ENCODE data around the gene EFS. TPM values are rescaled to one million over a fixed set of nuclear protein-coding genes. Genes with fewer than 3 reads are reported as not detected.
A peak's percentile ranks its signal among the peaks of the same experiment; 100 is the strongest.

EFS gene
- total RNA-seq, 1 donor from 2014 or later = 29.6 TPM

- H3K36me3 Mint-ChIP-seq (ENCODE audit: low read depth) = peaks cover 18% of the 10 kb centered on the region
- no peak for TF ChIP-seq CTCF (IDR thresholded peaks at IDR 0.05)
- H3K4me1 Mint-ChIP-seq (ENCODE audit: low read depth) = peaks cover 34% of the 10 kb centered on the region
- H3K9me3 Mint-ChIP-seq (ENCODE audit: low read depth) = no peaks in the 10 kb centered on the region
- peak overlapping the region; percentile 67 for H3K4me3 Mint-ChIP-seq (ENCODE audit: unreplicated experiment)
- H3K27ac Mint-ChIP-seq (ENCODE audit: unreplicated experiment) = peak overlapping the region; percentile 97
- DNase-seq (ENCODE audit: low spot score) = no peak
- no peaks in the 10 kb centered on the region for H3K27me3 Mint-ChIP-seq (ENCODE audit: low read depth)
Observed at GRCh38 chr14:23319746-23320583, 45.0 kb downstream of the EFS start.

DNA sequence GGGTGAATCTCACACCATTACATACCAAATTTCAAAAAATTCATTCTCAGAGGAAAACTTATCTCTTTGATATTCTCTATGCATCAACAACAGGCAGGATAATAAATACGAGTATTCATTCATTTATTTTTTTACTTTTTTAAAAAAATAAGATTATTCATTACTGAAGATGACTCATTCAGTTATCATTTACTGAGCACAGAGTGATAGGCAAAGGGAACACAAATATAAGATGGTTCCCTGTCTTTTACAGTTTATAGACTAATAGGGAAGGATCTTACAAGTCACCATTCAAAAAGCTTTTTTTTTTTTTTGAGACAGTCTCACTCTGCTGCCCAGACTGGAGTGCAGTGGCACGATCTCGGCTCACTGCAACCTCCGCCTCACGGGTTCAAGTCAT, 48.7 kb downstream of the EFS start:
- Mint-ChIP-seq H3K9me3 (ENCODE audit: low read depth) (no peaks in the 10 kb centered on the region), H3K36me3 (ENCODE audit: low read depth) (peaks cover 11% of the 10 kb centered on the region), H3K4me1 (ENCODE audit: low read depth) (peaks cover 17% of the 10 kb centered on the region), H3K27ac (ENCODE audit: unreplicated experiment) (no peak overlapping the region), H3K27me3 (ENCODE audit: low read depth) (no peaks in the 10 kb centered on the region), H3K4me3 (ENCODE audit: unreplicated experiment) (no peak overlapping the region)
- no peak for TF ChIP-seq CTCF (IDR thresholded peaks at IDR 0.05)
- DNase-seq (ENCODE audit: low spot score) = no peak

DNA sequence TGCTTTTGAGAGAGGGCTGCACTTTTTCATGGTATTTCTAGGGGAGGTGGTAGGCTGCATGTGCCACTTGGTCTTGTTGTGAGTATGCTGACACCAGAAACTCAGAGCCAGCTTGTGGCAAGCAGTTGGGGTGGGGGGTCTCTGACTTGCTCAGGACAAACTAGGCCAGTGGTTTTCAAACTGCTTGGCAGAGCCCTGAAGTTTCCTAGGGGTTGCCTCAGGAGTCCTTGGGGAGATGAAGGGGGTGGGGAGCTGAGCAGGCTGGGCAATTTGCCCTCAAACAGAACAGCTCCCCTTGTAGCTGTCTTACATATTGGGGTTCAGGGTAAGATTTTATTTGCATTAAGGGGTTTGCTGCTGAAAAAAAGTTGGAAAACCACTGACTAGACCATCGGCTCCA, 54.4 kb downstream of the EFS start:
- H3K4me3 Mint-ChIP-seq (ENCODE audit: unreplicated experiment) = no peak overlapping the region
- no peaks in the 10 kb centered on the region for H3K27me3 Mint-ChIP-seq (ENCODE audit: low read depth)
- H3K9me3 Mint-ChIP-seq (ENCODE audit: low read depth) = no peaks in the 10 kb centered on the region
- H3K4me1 Mint-ChIP-seq (ENCODE audit: low read depth) = peaks cover 41% of the 10 kb centered on the region
- no peak for DNase-seq (ENCODE audit: low spot score)
- H3K27ac Mint-ChIP-seq (ENCODE audit: unreplicated experiment) = peak overlapping the region; percentile 8
- H3K36me3 Mint-ChIP-seq (ENCODE audit: low read depth) = peaks cover 9% of the 10 kb centered on the region
- TF ChIP-seq CTCF (IDR thresholded peaks at IDR 0.05) = no peak

GRCh38 chr14:23308721-23309445, 56.1 kb downstream of the EFS start:
- Mint-ChIP-seq H3K4me1 (ENCODE audit: low read depth) (peaks cover 41% of the 10 kb centered on the region), H3K9me3 (ENCODE audit: low read depth) (no peaks in the 10 kb centered on the region), H3K36me3 (ENCODE audit: low read depth) (peaks cover 8% of the 10 kb centered on the region), H3K27me3 (ENCODE audit: low read depth) (no peaks in the 10 kb centered on the region), H3K27ac (ENCODE audit: unreplicated experiment) (peak overlapping the region; percentile 79), H3K4me3 (ENCODE audit: unreplicated experiment) (peak overlapping the region; percentile 97)
- DNase-seq (ENCODE audit: low spot score) = no peak
- TF ChIP-seq CTCF (IDR thresholded peaks at IDR 0.05) = no peak
